B cell (primary cell): ENCODE results near the gene SEMA4C. TPM values are rescaled to one million over a fixed set of nuclear protein-coding genes. Genes with fewer than 3 reads are reported as not detected.

Experiments
- ATAC-seq: fragments of 200-7000 bp; cut with Tn5 transposase; one replicate; pipeline ENCODE4 v1.10.0; 2021; ENCODE audit warnings: low read depth, mild to moderate bottlenecking, moderate number of reproducible peaks, moderate library complexity
- CTCF ChIA-PET: fragments of 350-600 bp; sonication (Branson Sonifier 250); formaldehyde crosslinking; loops from one replicate; lab custom pipeline; 2021; ENCODE audit warnings: antibody characterized with exemption, inconsistent platforms; lab: Charles Lee
- POLR2A ChIA-PET: fragments of 350-600 bp; sonication (Branson Sonifier 250); formaldehyde crosslinking; loops from one replicate; lab custom pipeline; 2021; ENCODE audit warnings: antibody characterized with exemption; lab: Charles Lee
- DNase-seq: peaks from one replicate; pipeline ENCODE4 v3.0.0; 2013
- H2AFZ ChIP-seq: 2 replicates; pipeline ENCODE4 v1.6.1; 2012; ENCODE audit warnings: mild to moderate bottlenecking, low read depth, low read length; ENCODE audit not compliant: insufficient read depth, poor library complexity, severe bottlenecking
- H3K27ac ChIP-seq, 2 donors: 1 replicate in 1 of 2; 2 replicates in 1 of 2; pipeline ENCODE4 v1.5.1; 2012 to 2013; ENCODE audit warnings: low read length in 2 of 2, mild to moderate bottlenecking in 2 of 2, moderate library complexity in 1 of 2
- H3K27me3 ChIP-seq, 4 experiments: fragments of 200-600 bp in 1 of 4; sonication (generic) in 1 of 4; replicated peaks in 1 of 4; 1 replicate in 2 of 4; 2 replicates in 2 of 4; pipeline versions ENCODE4 v1.6.1 to v1.7.0; 2013 to 2016; ENCODE audit warnings: low read length in 3 of 4, mild to moderate bottlenecking in 2 of 4, mixed read lengths in 1 of 4, moderate library complexity in 1 of 4; ENCODE audit not compliant: insufficient read depth in 4 of 4, control insufficient read depth in 3 of 4; ENCODE audit errors: control extremely low read depth in 1 of 4
- H3K36me3 ChIP-seq, 2 experiments: replicated peaks in 1 of 2; 1 replicate in 1 of 2; 2 replicates in 1 of 2; pipeline versions ENCODE4 v1.6.1 to v1.7.1; 2013; ENCODE audit warnings: low read length in 1 of 2; ENCODE audit not compliant: insufficient read depth in 2 of 2, control insufficient read depth in 1 of 2; ENCODE audit errors: control extremely low read depth in 1 of 2, extremely low read depth in 1 of 2
- H3K4me1 ChIP-seq, 2 donors: fragments of 200-600 bp in 1 of 2; sonication (generic) in 1 of 2; 1 replicate in 1 of 2; 2 replicates in 1 of 2; pipeline versions ENCODE4 v1.5.1 to v1.6.1; 2013 to 2017; ENCODE audit warnings: low read length in 2 of 2; ENCODE audit not compliant: control insufficient read depth in 2 of 2, insufficient read depth in 2 of 2
- H3K4me2 ChIP-seq: replicated peaks from 2 replicates; pipeline ENCODE3; 2012; ENCODE audit warnings: mild to moderate bottlenecking, low read depth, low read length; ENCODE audit not compliant: poor library complexity, severe bottlenecking
- H3K4me3 ChIP-seq, 5 experiments: fragments of 200-600 bp in 1 of 5; sonication (generic) in 1 of 5; 1 replicate in 3 of 5; 2 replicates in 2 of 5; pipeline versions ENCODE4 v1.5.1 to v1.7.0; 2011 to 2016; ENCODE audit warnings: low read length in 4 of 5, mild to moderate bottlenecking in 4 of 5, low read depth in 2 of 5, control low read depth in 1 of 5, moderate library complexity in 1 of 5; ENCODE audit not compliant: insufficient read depth in 1 of 5; ENCODE audit errors: control extremely low read depth in 1 of 5, extremely low read depth in 1 of 5
- H3K79me2 ChIP-seq: fragments of 200-600 bp; sonication (generic); one replicate; pipeline ENCODE4 v1.6.0; 2016; ENCODE audit warnings: low read length; ENCODE audit not compliant: control insufficient read depth, insufficient read depth
- H3K9ac ChIP-seq: fragments of 200-600 bp; sonication (generic); 2 replicates; pipeline ENCODE4 v1.6.1; 2017; ENCODE audit warnings: mild to moderate bottlenecking, low read length, moderate library complexity
- H3K9me3 ChIP-seq, 3 donors: one replicate each; pipeline versions ENCODE4 v1.6.1 to v1.7.1; 2013; ENCODE audit warnings: low read length in 2 of 3; ENCODE audit not compliant: control insufficient read depth in 2 of 3, insufficient read depth in 1 of 3; ENCODE audit errors: control extremely low read depth in 1 of 3
- H4K20me1 ChIP-seq: 2 replicates; pipeline ENCODE4 v1.6.0; 2012; ENCODE audit warnings: mild to moderate bottlenecking, low read length; ENCODE audit not compliant: insufficient read depth, control insufficient read depth, poor library complexity, severe bottlenecking
- H3K27ac Mint-ChIP-seq: one replicate; pipeline ENCODE4 v1.8.0; 2021; ENCODE audit warnings: mixed read lengths
- H3K27me3 Mint-ChIP-seq: one replicate; pipeline ENCODE4 v1.8.0; 2021; ENCODE audit warnings: mixed read lengths
- H3K4me1 Mint-ChIP-seq: one replicate; pipeline ENCODE4 v1.8.0; 2021; ENCODE audit warnings: mixed read lengths
- H3K4me3 Mint-ChIP-seq: one replicate; pipeline ENCODE4 v1.8.0; 2021; ENCODE audit warnings: mixed read lengths
- H3K9me3 Mint-ChIP-seq: one replicate; pipeline ENCODE4 v1.8.0; 2022; ENCODE audit warnings: mixed read lengths; ENCODE audit not compliant: insufficient read depth
- EZH2 ChIP-seq: IDR thresholded peaks from 2 replicates; pipeline ENCODE4 v1.6.1; 2012; ENCODE audit warnings: borderline replicate concordance, low read depth, mild to moderate bottlenecking, moderate library complexity, low read length; ENCODE audit not compliant: insufficient read depth, poor library complexity, severe bottlenecking
- WGBS: methylation state at CpG from one replicate; pipeline ENCODE4 v1.1.5; 2013; ENCODE audit warnings: missing lambda C conversion rate; ENCODE audit not compliant: insufficient coverage; 5-methylcytosine and 5-hydroxymethylcytosine counted together
- intact Hi-C: fragments of 100-400 bp; cut with micrococcal nuclease; formaldehyde crosslinking; loops from one replicate; pipeline ENCODE4 v1.10.0; 2022
- polyA plus RNA-seq: library from polyadenylated mRNA; depleted of rRNA; stranded (reverse); fragments of >200 nt; gene quantifications from 2 replicates; pipeline ENCODE4 v1.2.3, GENCODE V29; 2012
- total RNA-seq, 2 donors: library from RNA; stranded (reverse); fragments of 120-200 nt in 1 of 2; gene quantifications; 1 replicate in 1 of 2; 2 replicates in 1 of 2; pipeline versions ENCODE4 v1.2.3 to v1.2.4, GENCODE V29; 2013 to 2022
- TF ChIP-seq, protein P1 (sequence below): fragments of 200-600 bp; IDR thresholded peaks from one replicate; pipeline ENCODE4 v1.8.0; 2022; ENCODE audit warnings: antibody characterized with exemption, mild to moderate bottlenecking

Gene SEMA4C
- total and polyA plus RNA-seq, 2 donors (not counting 1 experiment from before 2014, with no cell fraction given), result 0.28 to 0.94 TPM

DNA sequence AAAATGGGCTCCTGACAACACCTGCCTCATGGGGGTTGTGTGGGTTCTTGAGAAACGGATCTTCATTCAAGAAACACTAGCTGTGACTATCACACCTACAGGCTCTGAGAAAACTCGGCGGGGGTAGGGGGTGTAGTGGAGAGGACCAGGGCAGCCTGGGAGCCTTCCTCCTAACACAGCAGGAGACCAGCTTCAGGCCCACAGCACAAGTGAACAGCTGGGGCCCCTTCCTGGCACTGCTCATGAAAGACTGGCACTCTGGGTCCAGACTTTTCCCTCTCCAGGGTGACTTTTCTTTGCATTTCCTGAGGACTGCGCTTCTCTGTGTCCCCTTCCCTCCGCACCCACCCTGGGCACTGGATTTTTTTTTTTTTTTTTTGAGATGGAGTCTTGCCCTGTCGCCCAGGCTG, 7.2 kb upstream of the SEMA4C start:
- Histone ChIP-seq H3K27ac (no peak overlapping the region), H3K4me2 (no peak overlapping the region), H4K20me1 (no peaks in the 10 kb centered on the region), H3K79me2 (no peaks in the 10 kb centered on the region), H3K9ac (no peak overlapping the region), H2AFZ (no peak overlapping the region), H3K36me3 (no peaks in the 10 kb centered on the region), H3K27me3 (peaks cover 0 to 5% (median 1%) of the 10 kb centered on the region in 4 experiments), H3K4me3 (no peak overlapping the region), H3K4me1 (peaks cover 17 to 20% of the 10 kb centered on the region in 2 donors), H3K9me3 (no peaks in the 10 kb centered on the region)
- ChIA-PET CTCF (interaction anchor here (0.8 kb wide), 1 partner anchor 74 kb away, joined by 3 read pairs; no protein-coding TSS in a partner anchor), POLR2A (no interaction called here)
- 90% methylated on average over 2 of the region's 6 CpGs for WGBS
- no peak for ATAC-seq
- intact Hi-C loops, result no loop called here
- TF ChIP-seq EZH2, result no peak
- TF ChIP-seq, protein P1, sequence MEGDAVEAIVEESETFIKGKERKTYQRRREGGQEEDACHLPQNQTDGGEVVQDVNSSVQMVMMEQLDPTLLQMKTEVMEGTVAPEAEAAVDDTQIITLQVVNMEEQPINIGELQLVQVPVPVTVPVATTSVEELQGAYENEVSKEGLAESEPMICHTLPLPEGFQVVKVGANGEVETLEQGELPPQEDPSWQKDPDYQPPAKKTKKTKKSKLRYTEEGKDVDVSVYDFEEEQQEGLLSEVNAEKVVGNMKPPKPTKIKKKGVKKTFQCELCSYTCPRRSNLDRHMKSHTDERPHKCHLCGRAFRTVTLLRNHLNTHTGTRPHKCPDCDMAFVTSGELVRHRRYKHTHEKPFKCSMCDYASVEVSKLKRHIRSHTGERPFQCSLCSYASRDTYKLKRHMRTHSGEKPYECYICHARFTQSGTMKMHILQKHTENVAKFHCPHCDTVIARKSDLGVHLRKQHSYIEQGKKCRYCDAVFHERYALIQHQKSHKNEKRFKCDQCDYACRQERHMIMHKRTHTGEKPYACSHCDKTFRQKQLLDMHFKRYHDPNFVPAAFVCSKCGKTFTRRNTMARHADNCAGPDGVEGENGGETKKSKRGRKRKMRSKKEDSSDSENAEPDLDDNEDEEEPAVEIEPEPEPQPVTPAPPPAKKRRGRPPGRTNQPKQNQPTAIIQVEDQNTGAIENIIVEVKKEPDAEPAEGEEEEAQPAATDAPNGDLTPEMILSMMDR, result no peak
- Mint-ChIP-seq H3K27me3 (peaks cover 4% of the 10 kb centered on the region), H3K27ac (no peak overlapping the region), H3K4me3 (no peak overlapping the region), H3K9me3 (no peaks in the 10 kb centered on the region), H3K4me1 (peaks cover 17% of the 10 kb centered on the region)
- DNase-seq, result no peak

DNA sequence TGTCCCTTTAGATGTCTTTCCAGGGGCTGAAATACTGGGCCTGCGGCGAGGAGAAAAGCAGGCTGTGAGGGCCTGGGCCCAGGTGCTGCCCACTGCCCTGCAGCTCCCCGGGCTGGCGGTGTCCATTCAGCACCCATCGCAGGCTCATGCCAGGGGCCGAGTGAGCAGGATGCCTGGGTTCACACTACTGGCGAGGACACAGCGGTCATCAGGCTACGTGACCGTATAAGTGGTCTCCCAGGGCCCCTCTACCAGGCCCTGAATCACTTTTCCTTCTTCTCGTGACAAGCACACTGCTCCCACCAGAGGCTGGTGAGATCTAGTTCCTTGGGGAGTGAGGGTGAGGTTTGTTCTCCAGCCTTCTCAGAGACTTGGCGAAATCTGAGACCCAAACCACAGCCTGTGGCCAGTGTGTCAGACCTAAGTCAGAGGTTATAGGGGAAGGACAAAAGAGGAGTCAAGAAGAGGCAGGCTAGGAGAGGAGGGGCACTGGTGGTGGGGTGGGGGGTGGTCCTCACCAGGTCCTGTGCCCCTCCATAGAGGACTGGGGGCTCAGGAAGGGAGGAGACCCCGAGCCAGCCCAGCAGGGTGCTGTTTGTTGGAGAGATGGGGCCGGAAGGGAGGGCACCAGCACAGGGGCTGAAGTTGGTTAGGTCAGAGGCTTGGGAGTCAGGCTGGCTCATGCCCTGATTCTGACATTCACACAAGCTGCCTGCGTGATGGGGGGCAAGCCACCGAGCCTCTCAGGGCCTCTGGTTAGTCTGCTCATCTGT, 6.6 kb upstream of the SEMA4C start:
- TF ChIP-seq EZH2, result no peak
- H3K9ac ChIP-seq, result no peak overlapping the region
- CTCF ChIA-PET, result interaction anchor here (0.8 kb wide), 1 partner anchor 74 kb away, joined by 3 read pairs; no protein-coding TSS in a partner anchor
- H3K27ac ChIP-seq, result no peak overlapping the region
- ATAC-seq (no peak), DNase-seq (no peak)
- H2AFZ ChIP-seq, result no peak overlapping the region
- Mint-ChIP-seq H3K27me3 (peaks cover 4% of the 10 kb centered on the region), H3K4me1 (peaks cover 17% of the 10 kb centered on the region), H3K27ac (no peak overlapping the region), H3K4me3 (no peak overlapping the region), H3K9me3 (no peaks in the 10 kb centered on the region)
- POLR2A ChIA-PET, result no interaction called here
- no peak overlapping the region for H3K4me3 ChIP-seq
- H4K20me1 ChIP-seq, result no peaks in the 10 kb centered on the region
- 96% methylated on average over 15 of the region's 16 CpGs for WGBS
- H3K36me3 ChIP-seq, result no peaks in the 10 kb centered on the region
- no peak overlapping the region for H3K4me2 ChIP-seq
- H3K79me2 ChIP-seq, result no peaks in the 10 kb centered on the region
- peaks cover 17 to 20% of the 10 kb centered on the region in 2 donors for H3K4me1 ChIP-seq
- intact Hi-C loops, result no loop called here
- no peaks in the 10 kb centered on the region for H3K9me3 ChIP-seq
- peaks cover 0 to 5% (median 1%) of the 10 kb centered on the region in 4 experiments for H3K27me3 ChIP-seq
